Skeletal muscle cell (primary cell): ENCODE results near the gene RPS6KA4.

Source experiments
- DNase-seq: peaks from one replicate; pipeline ENCODE4 v3.0.0-alpha.2; 2010; ENCODE audit warnings: low read depth
- H3K4me3 ChIP-seq: 2 replicates; pipeline ENCODE4 v1.5.1; 2011; ENCODE audit warnings: low read depth, mild to moderate bottlenecking, control low read depth, low read length, moderate library complexity

RPS6KA4 gene

GRCh38 chr11:64343767-64344559, 15.0 kb upstream of the RPS6KA4 start:
- DNase-seq: no peak
- no peak overlapping the region for H3K4me3 ChIP-seq

- DNase-seq: no peak
- H3K4me3 ChIP-seq: no peak overlapping the region
Measured at GRCh38 chr11:64344787-64345186, 14.2 kb upstream of the RPS6KA4 start.

DNA sequence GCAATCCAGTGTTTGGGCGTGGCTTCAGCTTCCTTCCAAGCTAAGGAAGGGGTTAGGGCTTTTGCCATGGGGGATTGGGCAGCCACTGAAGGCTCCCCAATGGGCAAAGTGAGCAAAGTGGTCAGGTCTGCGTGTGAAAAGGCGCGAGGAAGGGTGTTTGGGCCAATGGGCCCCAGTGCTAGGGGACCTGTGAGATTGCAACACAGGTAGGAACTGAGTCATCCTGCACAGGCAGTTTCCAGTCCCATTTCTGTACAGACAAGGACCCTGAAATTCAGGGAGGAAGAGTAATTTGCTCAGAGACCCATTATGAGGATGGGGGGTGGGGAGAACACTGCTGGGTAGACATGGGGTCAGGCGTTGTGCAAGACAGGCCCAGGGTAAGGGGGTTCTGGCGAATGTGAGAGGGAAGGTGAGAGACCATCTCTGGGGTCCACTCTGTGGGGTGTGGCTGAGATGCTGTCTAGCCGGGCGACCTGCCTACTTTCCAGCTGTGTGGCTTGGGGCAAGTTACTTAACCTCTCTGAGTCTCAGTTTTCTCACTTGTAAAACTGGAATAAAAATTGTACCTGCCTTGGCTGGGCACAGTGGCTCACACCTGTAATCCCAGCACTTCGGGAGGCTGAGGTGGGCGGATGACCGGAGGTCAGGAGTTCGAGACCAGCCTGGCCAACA, 11.6 kb upstream of the RPS6KA4 start:
- no peak for DNase-seq
- H3K4me3 ChIP-seq: no peak overlapping the region

DNA sequence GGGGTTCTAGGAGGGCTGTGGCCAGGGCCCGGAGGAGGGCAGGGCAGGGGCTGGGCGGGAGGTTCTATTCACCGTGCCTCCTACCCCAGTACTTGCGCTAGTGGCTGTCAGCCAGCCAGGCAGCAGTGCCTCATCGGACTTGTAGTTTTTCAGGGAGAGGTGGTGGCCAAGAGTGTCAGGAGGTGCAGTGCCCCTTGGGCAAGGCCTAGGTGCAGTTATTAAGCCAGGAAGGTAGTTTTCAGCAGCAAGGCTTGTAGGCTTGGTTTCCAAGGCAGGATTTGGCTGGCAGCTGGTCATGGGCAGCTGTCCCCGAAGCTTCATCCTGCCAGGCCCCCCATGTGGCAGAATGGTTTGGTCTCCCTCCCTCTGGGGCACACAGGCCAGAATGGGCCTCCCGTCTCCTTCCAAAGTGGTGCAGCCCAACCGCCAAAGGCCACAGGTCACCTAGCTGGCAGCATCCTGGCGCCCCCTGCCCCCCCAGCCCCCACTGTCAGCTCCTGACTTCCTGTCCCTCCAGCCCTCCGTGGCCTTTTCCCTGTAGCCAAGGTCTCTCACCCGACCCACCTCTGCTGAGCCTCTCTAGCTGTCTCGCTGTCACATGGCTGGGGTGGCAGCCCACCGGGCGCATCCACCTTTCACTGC, 10.5 kb upstream of the RPS6KA4 start:
- H3K4me3 ChIP-seq: no peak overlapping the region
- DNase-seq: no peak

- no peak for DNase-seq
- H3K4me3 ChIP-seq: no peak overlapping the region
Measured at GRCh38 chr11:64349025-64349387, 10.0 kb upstream of the RPS6KA4 start.

DNA sequence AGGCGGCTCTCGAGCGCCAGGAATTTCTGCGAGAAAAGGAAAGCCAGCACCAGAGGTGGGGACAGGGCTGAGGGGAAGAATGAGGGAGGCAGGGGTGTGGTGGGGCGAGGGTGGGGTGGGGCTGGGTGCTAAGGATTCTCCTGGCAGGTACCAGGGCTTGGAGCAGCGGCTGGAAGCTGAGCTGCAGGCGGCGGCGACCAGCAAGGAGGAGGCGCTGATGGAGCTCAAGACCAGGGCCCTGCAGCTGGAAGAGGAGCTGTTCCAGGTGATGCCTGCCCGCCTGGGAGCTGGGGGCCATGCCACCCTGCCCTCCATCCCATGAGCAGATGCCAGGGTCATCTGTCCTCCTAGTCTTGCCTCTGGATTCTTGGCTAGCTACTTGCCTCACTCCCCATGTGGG, 9.6 kb upstream of the RPS6KA4 start:
- no peak for DNase-seq
- no peak overlapping the region for H3K4me3 ChIP-seq

DNA sequence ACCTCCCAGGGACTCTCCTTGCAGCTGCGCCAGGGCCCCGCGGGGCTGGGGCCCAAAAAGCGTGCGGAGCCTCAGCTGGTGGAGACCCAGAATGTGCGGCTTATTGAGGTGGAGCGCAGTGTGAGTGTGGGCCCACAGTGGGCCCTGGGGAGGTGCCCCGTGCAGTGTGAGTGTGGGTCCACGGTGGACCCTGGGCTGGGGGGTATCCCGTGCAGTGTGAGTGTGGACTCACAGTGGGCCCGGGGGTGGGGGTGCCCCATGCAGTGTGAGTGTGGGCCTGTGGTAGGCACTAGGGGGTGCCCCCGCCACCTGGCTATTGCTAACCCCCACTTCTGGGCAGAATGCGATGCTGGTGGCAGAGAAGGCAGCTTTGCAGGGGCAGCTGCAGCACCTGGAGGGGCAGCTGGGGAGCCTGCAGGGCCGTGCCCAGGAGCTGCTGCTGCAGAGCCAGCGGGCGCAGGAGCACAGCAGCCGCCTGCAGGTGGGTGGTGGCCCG, 7.8 kb upstream of the RPS6KA4 start:
- no peak overlapping the region for H3K4me3 ChIP-seq
- DNase-seq: no peak

DNA sequence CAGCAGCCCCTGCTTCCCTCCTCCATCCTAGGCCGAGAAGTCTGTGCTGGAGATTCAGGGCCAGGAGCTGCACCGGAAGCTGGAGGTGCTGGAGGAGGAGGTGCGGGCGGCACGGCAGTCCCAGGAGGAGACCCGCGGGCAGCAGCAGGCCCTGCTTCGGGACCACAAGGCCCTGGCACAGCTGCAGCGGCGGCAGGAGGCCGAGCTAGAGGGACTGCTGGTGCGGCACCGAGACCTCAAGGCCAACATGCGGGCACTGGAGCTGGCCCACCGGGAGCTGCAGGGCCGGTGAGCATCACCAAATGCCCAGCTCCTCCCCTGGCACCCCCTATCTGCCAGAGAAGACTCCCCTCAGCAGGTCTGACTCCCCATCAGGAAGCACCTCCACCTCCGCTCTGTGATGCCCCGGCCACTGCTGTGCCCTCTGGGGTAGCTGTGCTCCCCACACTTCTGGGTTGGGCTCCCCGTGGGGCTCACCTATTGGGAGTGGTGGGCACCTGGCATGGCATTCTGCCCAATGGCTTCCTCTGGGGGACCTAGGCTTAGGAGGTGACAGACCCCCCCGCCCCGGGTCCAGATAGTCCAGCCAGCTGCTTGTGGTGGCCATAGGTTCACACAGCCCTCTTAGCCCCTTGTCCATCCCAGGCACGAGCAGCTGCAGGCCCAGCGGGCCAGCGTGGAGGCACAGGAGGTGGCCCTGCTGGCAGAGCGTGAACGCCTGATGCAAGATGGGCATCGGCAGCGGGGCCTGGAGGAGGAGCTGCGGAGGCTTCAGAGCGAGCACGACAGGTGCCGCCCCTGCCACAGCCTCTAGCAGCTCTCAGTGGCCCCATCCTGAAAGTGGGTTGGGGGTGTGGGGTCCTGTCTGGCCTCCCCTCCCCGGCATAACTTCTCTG, 6.6 kb upstream of the RPS6KA4 start:
- DNase-seq: no peak
- H3K4me3 ChIP-seq: no peak overlapping the region

GRCh38 chr11:64352995-64353714, 5.8 kb upstream of the RPS6KA4 start:
- DNase-seq: no peak
- H3K4me3 ChIP-seq: no peak overlapping the region

DNA sequence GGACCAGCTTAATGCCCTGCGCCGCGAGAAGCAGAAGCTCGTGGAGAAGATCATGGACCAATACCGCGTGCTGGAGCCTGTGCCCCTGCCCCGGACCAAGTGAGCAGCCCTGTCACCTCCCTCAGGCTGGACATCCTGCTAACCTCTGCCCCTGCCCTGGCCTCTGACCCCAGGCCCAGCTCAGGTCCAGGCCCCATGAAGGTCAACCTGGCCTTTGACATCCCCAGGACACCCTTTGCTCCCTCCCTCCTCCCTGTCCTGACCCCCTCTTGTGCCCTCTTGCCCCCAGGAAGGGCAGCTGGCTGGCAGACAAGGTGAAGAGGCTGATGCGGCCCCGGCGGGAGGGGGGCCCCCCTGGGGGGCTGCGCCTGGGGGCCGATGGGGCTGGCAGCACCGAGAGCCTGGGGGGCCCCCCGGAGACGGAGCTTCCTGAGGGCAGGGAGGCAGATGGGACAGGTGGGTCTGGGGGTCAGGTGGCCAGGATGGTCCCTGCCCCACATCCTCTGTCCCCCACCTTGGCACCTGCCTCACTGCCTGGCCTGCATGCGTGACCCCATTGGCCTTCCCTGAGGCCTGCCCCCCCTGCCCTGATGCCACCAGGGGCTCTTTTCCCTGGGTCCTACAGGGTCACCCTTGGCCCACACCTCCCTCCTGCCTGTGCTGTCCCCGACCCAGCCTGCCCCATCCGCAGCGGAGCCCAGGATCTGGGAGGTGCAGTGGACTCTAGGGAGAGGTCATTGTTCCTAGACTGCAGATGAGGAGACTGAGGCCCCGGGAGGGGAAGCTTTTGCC, 5.1 kb upstream of the RPS6KA4 start:
- no peak overlapping the region for H3K4me3 ChIP-seq

DNA sequence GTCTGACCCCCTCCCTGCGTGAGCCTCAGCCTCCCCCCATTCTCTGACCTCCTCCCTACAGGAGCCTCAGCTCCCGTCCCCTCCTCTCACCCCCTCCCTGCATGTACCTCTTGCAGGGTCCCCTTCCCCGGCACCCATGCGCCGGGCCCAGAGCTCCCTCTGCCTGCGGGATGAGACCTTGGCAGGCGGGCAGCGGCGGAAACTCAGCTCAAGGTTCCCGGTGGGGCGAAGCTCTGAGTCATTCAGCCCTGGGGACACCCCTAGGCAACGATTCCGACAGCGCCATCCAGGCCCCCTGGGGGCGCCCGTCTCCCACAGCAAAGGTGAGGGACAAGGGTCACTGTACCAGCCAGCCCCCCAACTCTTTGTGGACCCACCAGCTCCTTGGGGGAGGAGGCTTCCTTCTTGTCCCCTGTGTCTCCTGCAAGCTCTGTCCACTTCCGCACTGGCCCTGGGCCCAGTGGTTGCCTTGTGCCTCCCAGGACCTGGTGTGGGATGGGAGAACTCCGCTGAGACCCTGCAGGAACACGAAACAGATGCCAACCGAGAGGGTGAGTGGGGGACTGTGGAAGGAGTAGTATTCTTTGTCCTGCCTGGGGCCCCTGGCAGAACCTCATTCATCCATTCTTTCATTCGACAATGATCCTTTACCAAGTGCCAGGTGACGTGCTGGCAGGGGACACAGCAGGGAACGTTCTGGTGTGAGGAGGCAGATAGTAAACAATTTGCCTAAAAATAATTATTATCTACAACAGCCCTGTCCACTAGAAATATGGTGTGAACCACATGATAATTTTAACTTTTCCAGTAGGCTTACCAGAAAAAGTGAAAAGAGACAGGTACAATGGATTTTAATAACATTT, 3.7 kb upstream of the RPS6KA4 start:
- DNase-seq: no peak
- H3K4me3 ChIP-seq: peak overlapping the region; percentile 11

More for the DNA sequence above, 5.1 kb upstream of the RPS6KA4 start:
- no peak for DNase-seq

DNA sequence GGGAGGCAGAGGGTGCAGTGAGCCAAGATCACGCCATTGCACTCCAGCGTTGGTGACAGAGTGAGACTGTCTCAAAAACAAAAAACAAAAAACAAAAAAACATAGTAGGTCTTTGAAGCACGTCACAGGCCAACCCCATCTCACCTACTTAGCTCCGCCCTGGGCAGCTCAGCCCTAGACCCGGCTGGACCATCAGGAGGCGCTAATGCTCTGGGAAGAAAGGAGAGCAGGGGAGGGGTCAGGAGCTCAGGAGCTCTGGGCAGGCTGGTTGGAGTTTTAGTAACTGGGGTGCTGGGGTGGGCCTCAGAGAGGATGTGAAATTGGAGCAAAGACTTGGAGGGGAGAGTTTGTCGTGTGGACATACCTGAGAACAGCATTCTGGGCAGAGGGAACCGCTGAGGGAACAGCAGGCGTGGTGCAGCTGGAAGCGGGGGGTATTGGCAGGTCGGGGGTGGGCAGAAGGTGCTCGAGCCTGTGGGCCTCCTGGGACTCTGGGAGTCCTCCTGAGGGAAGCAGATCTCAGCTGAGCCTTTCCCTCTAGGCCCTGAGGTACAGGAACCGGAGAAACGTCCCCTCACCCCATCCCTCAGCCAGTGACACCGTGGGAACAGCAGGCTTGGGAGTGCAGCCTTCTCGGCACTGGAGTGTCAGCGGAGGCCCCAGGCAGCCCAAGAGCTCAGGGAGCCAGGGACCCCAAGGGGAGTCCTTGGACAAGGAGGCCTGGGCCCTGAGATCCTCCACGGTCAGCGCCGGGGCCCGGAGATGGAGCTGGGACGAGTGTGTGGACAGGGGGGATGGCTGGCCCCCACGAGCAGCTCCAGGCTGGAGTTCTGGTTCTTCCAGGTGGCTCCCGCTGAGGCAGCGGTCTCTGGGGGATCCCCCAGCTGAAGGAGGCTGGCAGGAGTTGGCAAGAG, 2.2 kb upstream of the RPS6KA4 start:
- no peak overlapping the region for H3K4me3 ChIP-seq
- DNase-seq: no peak

GRCh38 chr11:64357446-64357845, 1.5 kb upstream of the RPS6KA4 start:
- no peak overlapping the region for H3K4me3 ChIP-seq
- no peak for DNase-seq

DNA sequence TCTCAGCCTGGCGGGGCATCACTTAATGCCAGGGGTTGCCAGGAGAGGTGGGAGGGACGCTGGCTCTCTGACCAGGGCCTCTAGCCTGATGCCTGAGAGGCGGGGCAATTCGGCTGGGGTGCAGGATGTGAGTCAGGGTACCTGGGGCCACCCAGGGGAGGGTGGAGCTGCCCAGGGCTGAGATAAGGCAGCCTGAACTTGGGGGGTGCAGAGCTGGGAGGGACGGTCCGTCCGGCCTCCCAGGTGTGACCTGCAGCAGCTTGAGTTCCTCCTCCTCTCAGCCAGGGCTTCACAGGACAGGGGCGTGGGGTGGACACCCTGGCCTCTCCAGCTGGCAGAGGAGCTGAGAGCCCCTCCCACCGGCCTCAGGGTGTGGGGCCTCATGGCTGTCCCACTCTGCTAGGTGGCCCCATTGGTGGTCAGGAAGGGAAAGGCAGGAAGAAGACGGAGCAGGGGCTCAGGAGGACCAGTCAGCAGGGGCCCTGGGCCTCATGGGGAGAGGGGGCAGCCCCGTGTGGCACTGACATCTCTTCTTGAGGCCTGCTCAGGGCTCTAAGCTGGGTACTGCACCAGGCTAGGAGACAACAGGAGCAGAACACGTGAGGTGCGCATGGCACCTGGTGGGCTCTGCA, 942 bp upstream of the RPS6KA4 start:
- DNase-seq: no peak
- no peak overlapping the region for H3K4me3 ChIP-seq

GRCh38 chr11:64358536-64358906, 441 bp upstream of the RPS6KA4 start:
- peak overlapping the region; percentile 77 for H3K4me3 ChIP-seq
- no peak for DNase-seq
